Measurements from ENCODE around the gene GLRX.

DNA sequence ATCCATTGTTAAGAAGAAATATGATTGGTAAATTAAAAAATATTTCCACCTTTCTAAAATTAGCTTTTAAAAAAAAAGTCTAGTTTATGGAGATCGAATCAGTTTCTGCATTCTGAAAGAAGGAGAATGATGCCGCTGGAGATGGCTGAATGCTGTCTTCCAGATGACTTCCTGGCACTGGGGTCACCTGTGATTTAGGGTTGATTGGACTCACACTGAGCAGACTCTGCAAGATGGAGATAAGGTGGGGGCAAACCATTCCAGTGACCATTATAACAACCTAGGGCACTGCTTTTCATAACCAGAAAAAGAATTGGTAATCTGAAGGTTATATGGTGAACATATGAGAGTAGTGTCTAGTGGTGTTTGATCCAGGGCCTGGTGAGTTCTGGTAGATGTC lies 50.6 kb downstream of the GLRX start:
- no peak for TF ChIP-seq POLR2A (IDR thresholded peaks at IDR 0.05)
- TF ChIP-seq, protein P1, sequence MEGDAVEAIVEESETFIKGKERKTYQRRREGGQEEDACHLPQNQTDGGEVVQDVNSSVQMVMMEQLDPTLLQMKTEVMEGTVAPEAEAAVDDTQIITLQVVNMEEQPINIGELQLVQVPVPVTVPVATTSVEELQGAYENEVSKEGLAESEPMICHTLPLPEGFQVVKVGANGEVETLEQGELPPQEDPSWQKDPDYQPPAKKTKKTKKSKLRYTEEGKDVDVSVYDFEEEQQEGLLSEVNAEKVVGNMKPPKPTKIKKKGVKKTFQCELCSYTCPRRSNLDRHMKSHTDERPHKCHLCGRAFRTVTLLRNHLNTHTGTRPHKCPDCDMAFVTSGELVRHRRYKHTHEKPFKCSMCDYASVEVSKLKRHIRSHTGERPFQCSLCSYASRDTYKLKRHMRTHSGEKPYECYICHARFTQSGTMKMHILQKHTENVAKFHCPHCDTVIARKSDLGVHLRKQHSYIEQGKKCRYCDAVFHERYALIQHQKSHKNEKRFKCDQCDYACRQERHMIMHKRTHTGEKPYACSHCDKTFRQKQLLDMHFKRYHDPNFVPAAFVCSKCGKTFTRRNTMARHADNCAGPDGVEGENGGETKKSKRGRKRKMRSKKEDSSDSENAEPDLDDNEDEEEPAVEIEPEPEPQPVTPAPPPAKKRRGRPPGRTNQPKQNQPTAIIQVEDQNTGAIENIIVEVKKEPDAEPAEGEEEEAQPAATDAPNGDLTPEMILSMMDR (IDR thresholded peaks at IDR 0.05) = no peak
